Esophagus muscularis mucosa (tissue), 4 donors: Measurements from ENCODE around the gene AQP2.

Source experiments
- EP300 ChIP-seq: sonication (generic); formaldehyde crosslinking; IDR thresholded peaks from one replicate; pipeline ENCODE4 v1.6.1; 2017; ENCODE audit warnings: antibody characterized with exemption
- POLR2A ChIP-seq: fragments of 450-650 bp; IDR thresholded peaks from one replicate; pipeline ENCODE4 v1.6.1; 2017; ENCODE audit warnings: antibody characterized with exemption, moderate library complexity, mild to moderate bottlenecking, low read depth
- TF ChIP-seq, protein P1 (sequence below), 3 experiments: fragments of 200-600 bp in 2 of 3; fragments of 450-650 bp in 1 of 3; sonication (generic) in 2 of 3; IDR thresholded peaks; one replicate each; pipeline ENCODE4 v1.5.1; 2017 to 2019; ENCODE audit warnings: antibody characterized with exemption in 3 of 3, mild to moderate bottlenecking in 2 of 3, moderate library complexity in 1 of 3

DNA sequence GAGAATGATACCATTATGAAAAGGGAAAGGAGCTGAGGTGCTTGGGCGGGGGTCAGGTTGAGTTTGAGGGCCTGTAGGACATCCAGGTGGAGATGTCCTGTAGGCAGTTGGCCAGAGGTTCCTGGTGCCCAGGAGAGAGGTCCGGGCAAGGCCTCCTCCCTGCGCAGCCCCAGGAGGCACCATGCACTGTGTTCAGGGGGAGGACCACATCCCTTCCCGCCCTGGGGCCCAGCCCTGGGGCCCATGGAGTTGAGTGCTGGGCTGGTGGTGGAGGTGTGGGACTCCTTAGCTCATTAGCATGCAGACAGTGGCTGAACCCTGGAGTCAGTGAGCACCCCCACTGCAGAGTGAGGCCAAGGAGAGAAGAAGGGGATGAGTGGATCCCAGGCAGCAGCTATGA is 41.2 kb upstream of the AQP2 start:
- TF ChIP-seq, protein P1, sequence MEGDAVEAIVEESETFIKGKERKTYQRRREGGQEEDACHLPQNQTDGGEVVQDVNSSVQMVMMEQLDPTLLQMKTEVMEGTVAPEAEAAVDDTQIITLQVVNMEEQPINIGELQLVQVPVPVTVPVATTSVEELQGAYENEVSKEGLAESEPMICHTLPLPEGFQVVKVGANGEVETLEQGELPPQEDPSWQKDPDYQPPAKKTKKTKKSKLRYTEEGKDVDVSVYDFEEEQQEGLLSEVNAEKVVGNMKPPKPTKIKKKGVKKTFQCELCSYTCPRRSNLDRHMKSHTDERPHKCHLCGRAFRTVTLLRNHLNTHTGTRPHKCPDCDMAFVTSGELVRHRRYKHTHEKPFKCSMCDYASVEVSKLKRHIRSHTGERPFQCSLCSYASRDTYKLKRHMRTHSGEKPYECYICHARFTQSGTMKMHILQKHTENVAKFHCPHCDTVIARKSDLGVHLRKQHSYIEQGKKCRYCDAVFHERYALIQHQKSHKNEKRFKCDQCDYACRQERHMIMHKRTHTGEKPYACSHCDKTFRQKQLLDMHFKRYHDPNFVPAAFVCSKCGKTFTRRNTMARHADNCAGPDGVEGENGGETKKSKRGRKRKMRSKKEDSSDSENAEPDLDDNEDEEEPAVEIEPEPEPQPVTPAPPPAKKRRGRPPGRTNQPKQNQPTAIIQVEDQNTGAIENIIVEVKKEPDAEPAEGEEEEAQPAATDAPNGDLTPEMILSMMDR (IDR thresholded peaks at IDR 0.05) = no peak
- TF ChIP-seq POLR2A (no peak), EP300 (no peak)
